ENCODE measurements around the gene MTCH2. TPM values are rescaled to one million over a fixed set of nuclear protein-coding genes. Genes with fewer than 3 reads are reported as not detected.

The MTCH2 gene
- total RNA-seq, 2 experiments from 2014 or later: 87.8 to 91.7 TPM

Other genes starting within 250 kb of the MTCH2 start
- 10 to 100 TPM; 23.6 to 24.2 TPM for gene SLC39A13, start 234.0 kb downstream of the MTCH2 start, total RNA-seq
- gene PSMC3, start 216.1 kb downstream of the MTCH2 start, total RNA-seq: 100 to 1,000 TPM; 111 to 112 TPM
- under 1 TPM; 0.30 to 0.65 TPM for gene RAPSN, start 193.4 kb downstream of the MTCH2 start, total RNA-seq
- 100 to 1,000 TPM; 104 to 105 TPM for gene CELF1, start 89.4 kb downstream of the MTCH2 start, total RNA-seq
- 10 to 100 TPM; 42.3 to 45.2 TPM for gene PTPMT1, start 77.0 kb downstream of the MTCH2 start, total RNA-seq
- gene KBTBD4, start 63.6 kb downstream of the MTCH2 start, total RNA-seq: 10 to 100 TPM; 18.1 to 18.2 TPM
- gene NDUFS3, start 63.5 kb downstream of the MTCH2 start, total RNA-seq: 10 to 100 TPM; 95.6 to 99.9 TPM
- under 1 TPM in 1 of 2 experiments, not detected in 1; 0.15 TPM for gene FAM180B, start 55.9 kb downstream of the MTCH2 start, total RNA-seq
- under 1 TPM; 0.25 to 0.68 TPM for gene C1QTNF4, start 48.1 kb downstream of the MTCH2 start, total RNA-seq
- 1 to 10 TPM; 5.9 to 7.7 TPM for gene AGBL2, start 72.8 kb upstream of the MTCH2 start, total RNA-seq
- 100 to 1,000 TPM; 123 to 136 TPM for gene FNBP4, start 124.8 kb upstream of the MTCH2 start, total RNA-seq
- gene NUP160, start 205.8 kb upstream of the MTCH2 start, total RNA-seq: 10 to 100 TPM; 52.0 to 52.9 TPM